Parathyroid adenoma (tissue), 2 donors: ENCODE measurements around the gene CAPSL.

Experiments used
- H2AFZ ChIP-seq: fragments of 300-600 bp; sonication (generic); one replicate; pipeline ENCODE4 v1.7.0; 2017; ENCODE audit warnings: antibody characterized with exemption, mild to moderate bottlenecking
- H3K27ac ChIP-seq: fragments of 300-600 bp; sonication (generic); one replicate; pipeline ENCODE4 v1.7.0; 2017
- H3K27me3 ChIP-seq: fragments of 300-600 bp; sonication (generic); one replicate; pipeline ENCODE4 v1.7.0; 2017; ENCODE audit warnings: low read length; ENCODE audit not compliant: control insufficient read depth, insufficient read depth
- H3K36me3 ChIP-seq: fragments of 300-600 bp; sonication (generic); one replicate; pipeline ENCODE4 v1.7.0; 2017; ENCODE audit warnings: low read length; ENCODE audit not compliant: control insufficient read depth, insufficient read depth
- H3K4me1 ChIP-seq: fragments of 300-600 bp; sonication (generic); one replicate; pipeline ENCODE4 v1.7.0; 2017; ENCODE audit warnings: control low read depth
- H3K4me2 ChIP-seq: fragments of 300-600 bp; sonication (generic); one replicate; pipeline ENCODE4 v1.7.0; 2017; ENCODE audit warnings: low read length
- H3K4me3 ChIP-seq: fragments of 300-600 bp; sonication (generic); one replicate; pipeline ENCODE4 v1.7.0; 2017; ENCODE audit warnings: low read depth, low read length
- H3K79me2 ChIP-seq: fragments of 300-600 bp; sonication (generic); one replicate; pipeline ENCODE4 v1.7.0; 2017; ENCODE audit warnings: control low read depth
- H3K9ac ChIP-seq: fragments of 300-600 bp; sonication (generic); one replicate; pipeline ENCODE4 v1.7.0; 2017; ENCODE audit warnings: mild to moderate bottlenecking
- H3K9me3 ChIP-seq: fragments of 300-600 bp; sonication (generic); one replicate; pipeline ENCODE4 v1.7.0; 2017; ENCODE audit warnings: low read length; ENCODE audit not compliant: control insufficient read depth
- TF ChIP-seq, protein P1 (sequence below): fragments of 300-600 bp; sonication (generic); IDR thresholded peaks from one replicate; pipeline ENCODE4 v1.7.0; 2017; ENCODE audit warnings: antibody characterized with exemption, mild to moderate bottlenecking
- donor health status: primary hyperparathyroidism.

The CAPSL gene

DNA sequence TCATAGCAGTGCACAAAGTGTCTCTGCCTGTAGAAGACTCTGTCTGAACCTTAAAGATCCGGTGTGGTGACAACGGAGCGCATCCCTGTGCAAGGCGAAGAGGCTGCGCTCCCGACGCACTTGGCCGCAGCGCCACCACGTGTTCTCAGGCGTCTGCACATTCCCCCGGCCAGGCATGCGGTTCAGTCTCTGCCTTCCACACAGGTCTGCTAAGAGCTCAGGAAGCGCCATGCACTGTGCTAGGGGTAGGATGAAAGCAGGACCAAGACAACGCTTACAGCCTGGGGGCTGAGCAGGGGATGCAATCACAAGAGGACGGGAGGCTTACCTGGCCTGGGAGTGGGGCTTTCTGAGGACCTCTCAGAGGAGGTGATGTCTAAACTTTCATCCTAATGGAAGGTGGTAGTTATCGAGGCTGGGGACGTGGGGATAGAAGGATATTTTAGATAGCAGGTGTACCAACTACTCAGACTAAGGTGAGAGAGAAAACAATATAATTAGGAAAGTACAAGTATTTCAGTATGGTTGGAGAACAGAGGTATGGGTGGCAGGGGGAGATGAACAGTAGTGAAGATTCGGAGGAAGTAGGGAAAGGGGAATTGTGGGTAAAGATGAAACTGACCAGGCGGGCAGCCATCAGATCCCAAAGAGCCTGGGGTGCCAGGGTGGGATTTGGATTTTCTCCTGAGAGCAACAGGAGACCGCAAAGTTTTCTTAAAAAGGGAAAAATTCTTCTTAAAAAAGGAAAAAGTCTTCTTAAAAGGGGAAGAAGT is 13.3 kb downstream of the CAPSL start:
- Histone ChIP-seq H3K4me3 (no peak overlapping the region), H3K9me3 (no peaks in the 10 kb centered on the region), H3K9ac (no peak overlapping the region), H3K4me1 (no peaks in the 10 kb centered on the region), H3K27me3 (no peaks in the 10 kb centered on the region), H3K36me3 (no peaks in the 10 kb centered on the region), H3K27ac (no peak overlapping the region), H3K79me2 (no peaks in the 10 kb centered on the region), H2AFZ (no peak overlapping the region), H3K4me2 (no peak overlapping the region)
- TF ChIP-seq, protein P1, sequence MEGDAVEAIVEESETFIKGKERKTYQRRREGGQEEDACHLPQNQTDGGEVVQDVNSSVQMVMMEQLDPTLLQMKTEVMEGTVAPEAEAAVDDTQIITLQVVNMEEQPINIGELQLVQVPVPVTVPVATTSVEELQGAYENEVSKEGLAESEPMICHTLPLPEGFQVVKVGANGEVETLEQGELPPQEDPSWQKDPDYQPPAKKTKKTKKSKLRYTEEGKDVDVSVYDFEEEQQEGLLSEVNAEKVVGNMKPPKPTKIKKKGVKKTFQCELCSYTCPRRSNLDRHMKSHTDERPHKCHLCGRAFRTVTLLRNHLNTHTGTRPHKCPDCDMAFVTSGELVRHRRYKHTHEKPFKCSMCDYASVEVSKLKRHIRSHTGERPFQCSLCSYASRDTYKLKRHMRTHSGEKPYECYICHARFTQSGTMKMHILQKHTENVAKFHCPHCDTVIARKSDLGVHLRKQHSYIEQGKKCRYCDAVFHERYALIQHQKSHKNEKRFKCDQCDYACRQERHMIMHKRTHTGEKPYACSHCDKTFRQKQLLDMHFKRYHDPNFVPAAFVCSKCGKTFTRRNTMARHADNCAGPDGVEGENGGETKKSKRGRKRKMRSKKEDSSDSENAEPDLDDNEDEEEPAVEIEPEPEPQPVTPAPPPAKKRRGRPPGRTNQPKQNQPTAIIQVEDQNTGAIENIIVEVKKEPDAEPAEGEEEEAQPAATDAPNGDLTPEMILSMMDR = peak; percentile 78

DNA sequence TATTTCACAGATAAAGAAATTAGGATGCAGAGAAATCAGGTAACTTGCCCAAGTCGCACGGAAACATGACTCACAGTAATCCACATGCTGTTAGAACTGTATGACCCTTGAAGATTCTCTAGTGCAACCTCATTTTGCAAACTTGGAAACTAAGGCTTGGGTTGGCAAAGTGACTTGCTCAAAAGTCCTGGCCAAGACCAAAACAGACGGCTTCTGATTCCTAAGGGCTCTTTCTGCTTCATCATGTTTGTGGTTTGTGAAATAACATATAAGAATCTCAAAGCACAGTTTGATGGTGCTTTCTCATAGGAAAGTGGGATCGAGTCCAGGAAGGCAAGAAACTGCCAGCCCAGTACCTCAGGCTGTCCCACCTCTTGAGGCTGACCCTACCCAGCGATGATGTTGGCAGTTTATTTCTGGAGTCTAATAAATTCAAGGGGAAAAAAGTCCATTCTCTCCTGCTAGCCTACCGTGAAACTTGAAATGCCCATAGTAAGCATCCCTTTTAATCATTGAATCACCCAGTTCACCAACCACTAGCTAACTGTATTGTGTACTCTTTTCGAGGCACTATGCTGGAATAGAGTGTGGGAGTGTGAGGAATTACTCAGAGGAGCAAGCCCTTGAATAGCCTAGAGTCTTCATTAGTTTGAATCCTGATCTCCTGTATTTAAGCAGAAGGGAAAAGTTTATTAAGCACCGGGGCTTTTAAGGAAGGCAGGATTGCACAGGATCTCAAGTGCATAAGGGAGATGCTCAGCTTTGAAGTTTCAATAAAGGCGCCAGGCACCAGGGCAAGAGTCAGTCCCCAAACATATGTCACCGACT is 14.1 kb downstream of the CAPSL start:
- no peaks in the 10 kb centered on the region for H3K27me3 ChIP-seq
- no peaks in the 10 kb centered on the region for H3K9me3 ChIP-seq
- no peaks in the 10 kb centered on the region for H3K79me2 ChIP-seq
- H3K4me2 ChIP-seq = no peak overlapping the region
- no peak overlapping the region for H2AFZ ChIP-seq
- no peak overlapping the region for H3K4me3 ChIP-seq
- H3K9ac ChIP-seq = no peak overlapping the region
- no peaks in the 10 kb centered on the region for H3K36me3 ChIP-seq
- no peak overlapping the region for H3K27ac ChIP-seq
- TF ChIP-seq, protein P1 = no peak
- no peaks in the 10 kb centered on the region for H3K4me1 ChIP-seq

DNA sequence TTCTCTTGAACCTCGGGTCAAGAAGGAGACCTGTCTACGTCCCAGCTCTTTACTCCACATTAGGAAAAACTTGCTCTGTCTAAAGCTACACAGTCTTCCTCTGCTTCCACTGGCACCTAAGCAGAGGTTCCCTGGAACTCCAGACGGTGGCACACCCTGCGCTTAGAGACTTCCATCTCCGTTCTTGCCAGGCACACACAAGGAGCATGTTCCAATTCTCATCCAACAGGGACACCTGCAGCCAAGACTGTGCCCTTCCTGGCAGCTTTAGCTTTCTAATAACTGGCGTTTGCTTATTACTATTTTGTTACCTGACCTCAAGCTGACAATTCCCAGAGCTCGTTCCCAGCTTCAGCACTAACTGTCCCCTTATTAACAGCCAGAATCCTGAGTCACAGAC is 16.0 kb downstream of the CAPSL start:
- Histone ChIP-seq H3K79me2 (no peaks in the 10 kb centered on the region), H2AFZ (no peak overlapping the region), H3K4me3 (no peak overlapping the region), H3K27ac (no peak overlapping the region), H3K9me3 (no peaks in the 10 kb centered on the region), H3K9ac (no peak overlapping the region), H3K4me1 (no peaks in the 10 kb centered on the region), H3K36me3 (no peaks in the 10 kb centered on the region), H3K27me3 (no peaks in the 10 kb centered on the region), H3K4me2 (no peak overlapping the region)
- TF ChIP-seq, protein P1 = no peak

DNA sequence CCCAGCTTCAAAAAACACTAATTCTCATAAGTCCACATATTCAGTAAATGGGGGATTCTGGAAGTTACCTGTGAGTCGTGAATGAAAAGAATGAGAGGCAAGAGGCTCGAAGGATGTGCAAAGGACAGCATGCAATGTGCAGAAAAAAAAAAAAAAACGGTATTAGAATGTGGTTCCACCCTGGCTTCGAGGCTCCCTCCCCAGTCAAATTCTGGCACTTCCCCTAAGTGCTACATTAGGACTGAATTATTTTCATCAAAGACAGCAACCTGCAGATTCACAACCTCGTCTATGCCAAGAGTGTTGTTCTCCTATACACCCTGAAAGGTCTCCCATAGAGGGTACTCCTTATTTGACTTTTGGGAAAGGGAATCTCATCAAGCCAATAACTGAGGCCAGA is 16.5 kb downstream of the CAPSL start:
- Histone ChIP-seq H3K4me2 (no peak overlapping the region), H3K27me3 (no peaks in the 10 kb centered on the region), H3K9me3 (no peaks in the 10 kb centered on the region), H3K27ac (no peak overlapping the region), H3K36me3 (no peaks in the 10 kb centered on the region), H3K79me2 (no peaks in the 10 kb centered on the region), H3K4me1 (no peaks in the 10 kb centered on the region), H2AFZ (no peak overlapping the region), H3K4me3 (no peak overlapping the region), H3K9ac (no peak overlapping the region)
- TF ChIP-seq, protein P1 = no peak
